ENCODE measurements around the gene TRPM7.
"Not testable (repeated sequence)": the region's sequence is repeated elsewhere in the genome, so short reads cannot be mapped to it uniquely, and the experiment has no call there.

Gene TRPM7

DNA sequence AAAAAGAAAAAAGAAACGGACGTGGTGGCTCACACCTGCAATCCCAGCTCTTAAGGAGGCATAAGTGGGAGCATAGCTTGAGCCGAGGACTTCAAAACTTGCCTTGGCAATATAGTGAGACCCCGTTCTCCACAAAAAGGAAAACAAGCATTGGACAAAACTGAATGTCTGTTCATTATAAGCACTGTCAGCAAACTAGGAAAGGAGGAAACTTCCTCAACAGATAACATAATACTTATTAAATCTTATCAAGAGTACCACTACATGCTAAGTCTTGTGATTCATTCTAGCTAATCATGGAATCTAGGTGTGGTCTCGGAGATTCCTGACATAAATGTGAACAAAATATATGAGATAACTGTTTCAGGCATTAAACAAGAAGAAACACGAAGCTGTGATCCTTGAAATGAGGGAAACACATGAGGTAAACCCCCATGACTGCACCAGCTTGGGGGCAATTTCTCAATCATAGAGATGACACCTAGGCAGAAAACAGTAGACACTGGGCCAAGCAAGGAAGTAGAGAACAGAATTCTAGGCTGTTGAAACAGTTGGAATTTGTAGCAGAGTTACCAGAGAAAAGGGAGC, 33.3 kb downstream of the TRPM7 start:
- DNase-seq = no peak

DNA sequence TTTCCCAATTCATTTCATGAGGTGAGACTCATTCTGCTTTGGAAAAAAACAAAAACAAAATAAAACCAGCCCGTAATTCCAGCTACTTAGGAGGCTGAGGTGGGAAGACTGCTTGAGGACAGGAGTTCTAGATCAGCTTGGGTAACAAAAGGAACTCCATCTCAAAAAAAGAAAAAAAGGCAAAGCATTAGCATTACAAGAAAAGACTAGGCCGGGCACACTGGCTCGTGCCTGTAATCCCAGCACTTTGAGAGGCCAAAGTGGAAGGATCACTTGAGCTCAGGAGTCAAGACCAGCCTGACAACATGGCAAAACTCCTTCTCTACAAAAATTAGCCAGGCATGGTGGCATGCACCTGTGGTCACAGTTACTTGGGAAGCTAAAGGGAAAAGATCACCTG, 33.9 kb downstream of the TRPM7 start:
- no peak for DNase-seq

DNA sequence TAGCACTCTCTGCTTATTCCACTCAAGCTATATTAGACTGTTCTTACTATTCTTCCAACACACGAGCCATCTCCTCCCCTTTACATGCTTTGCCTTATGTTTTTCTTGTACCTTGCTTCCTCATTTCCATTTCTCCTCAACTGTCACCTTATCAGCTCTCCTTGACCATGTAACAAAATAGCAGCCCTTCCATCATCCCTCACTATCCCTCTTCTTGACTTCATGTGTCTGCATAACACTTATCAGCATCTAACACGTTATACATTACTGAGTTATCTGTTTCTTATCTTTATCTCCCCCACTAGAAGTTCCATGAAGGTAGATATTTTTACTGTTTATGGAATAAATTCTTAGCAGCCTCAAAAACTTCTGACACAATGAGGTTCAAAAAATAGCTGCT, 45.3 kb downstream of the TRPM7 start:
- no peak for DNase-seq

DNA sequence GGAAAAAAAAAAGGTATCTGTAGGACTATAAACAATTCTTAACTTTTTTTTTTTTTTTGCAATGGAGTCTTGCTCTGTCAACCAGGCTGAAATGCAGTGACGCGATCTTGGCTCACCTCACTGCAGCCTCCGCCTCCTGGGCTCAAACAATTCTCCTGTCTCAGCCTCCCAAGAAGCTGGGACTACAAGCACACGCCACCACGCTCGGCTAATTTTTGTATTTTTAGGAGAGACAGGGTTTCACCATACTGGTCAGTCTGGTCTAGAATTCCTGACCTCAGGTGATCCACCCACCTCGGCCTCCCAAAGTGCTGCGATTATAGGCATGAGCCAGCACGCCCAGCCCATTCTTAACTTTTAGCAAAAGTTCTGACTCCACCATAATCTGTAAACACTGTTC, 50.5 kb downstream of the TRPM7 start:
- no peak for DNase-seq

DNA sequence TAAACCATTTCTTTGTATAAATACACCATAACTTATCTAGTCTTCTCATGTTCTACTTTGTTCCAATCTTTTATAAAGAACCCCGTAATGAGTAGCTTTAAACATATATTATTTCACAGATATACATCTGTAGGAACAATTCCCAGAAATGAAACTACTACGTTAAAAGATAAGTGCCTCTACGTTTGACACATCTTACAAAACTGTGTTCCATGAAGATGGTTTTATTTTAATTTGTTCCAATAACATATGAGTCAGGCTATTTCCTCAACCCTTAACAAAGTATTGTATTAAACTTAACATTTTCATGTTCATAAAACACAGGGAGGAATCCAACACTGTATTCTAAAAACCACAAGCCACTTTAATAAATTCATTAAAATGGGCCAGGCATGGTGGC, 52.9 kb downstream of the TRPM7 start:
- DNase-seq = no peak

DNA sequence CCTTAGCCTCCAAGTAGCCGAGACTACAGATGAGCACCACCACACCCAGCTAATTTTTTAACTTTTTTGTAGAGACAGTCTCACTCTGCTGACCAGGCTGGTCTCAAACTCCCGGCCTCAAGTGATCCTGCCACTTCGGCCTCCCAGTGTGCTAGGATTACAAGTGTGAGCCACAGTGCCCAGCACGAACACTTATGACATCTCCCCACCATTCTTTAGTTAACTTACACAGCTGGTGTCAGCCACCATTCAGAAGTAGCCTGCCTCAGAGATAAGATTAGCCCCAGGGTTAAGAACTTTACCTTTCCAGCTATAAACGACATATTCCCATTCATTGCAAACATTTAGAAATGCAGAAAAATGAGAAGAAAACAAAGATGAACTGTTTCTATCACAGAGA, 58.2 kb downstream of the TRPM7 start:
- no peak for DNase-seq

DNA sequence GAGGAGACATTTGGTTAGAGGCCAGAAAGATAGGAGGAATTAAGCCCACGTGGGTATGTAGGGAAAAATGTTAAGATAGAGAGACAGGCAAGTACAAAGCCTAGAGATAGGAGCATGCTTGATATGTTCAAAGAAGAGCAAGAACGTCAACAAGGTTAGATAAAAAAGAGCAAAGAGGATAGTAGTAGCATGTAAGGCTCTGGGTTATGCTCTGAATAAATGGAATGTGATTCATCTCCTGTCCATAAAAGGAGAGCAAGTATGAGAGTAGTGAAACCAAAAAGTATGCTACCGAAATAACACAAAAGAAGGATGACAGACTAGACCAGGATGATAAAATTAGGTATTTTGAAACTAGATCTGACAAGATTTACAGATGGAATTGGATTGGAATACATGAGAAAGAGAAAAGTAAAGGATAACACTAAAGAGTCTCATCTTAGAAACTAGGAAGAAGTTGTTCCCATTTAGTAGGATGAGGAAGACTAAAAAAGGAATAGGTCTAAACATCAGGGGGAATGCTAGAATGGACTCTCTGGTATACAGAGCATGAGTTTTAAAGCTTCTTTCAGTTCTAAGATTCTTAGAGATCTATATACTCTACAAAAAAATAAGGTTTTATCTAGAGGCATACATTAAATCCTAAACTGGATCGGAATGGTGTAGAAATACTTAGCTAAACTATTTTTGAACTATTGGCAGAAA, 59.1 kb downstream of the TRPM7 start:
- no peak for DNase-seq

DNA sequence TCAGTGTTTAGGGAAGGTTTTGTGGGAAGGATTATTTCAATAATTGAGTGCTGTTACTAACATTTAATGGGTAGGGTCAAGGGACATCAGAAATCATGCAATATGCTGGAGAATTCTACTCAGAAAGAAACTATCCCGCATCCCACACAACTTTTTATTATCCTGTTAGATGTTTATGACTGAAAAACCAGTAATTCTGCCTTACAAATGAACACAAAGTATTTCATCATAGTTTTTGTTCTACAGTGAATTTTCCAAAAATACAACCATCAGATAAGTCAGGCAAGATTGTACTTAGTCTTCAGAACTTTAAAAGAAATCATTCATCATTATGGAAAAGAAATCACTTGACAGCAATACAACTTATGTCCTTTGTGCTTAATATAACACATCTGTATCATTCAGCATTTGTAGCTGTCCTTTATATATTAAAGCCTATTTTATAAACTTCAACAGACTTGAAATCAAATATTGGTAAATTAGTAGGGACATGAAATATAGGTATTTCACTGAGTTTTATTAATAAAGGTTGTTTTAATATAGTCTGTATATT, 61.9 kb downstream of the TRPM7 start:
- DNase-seq = no peak

DNA sequence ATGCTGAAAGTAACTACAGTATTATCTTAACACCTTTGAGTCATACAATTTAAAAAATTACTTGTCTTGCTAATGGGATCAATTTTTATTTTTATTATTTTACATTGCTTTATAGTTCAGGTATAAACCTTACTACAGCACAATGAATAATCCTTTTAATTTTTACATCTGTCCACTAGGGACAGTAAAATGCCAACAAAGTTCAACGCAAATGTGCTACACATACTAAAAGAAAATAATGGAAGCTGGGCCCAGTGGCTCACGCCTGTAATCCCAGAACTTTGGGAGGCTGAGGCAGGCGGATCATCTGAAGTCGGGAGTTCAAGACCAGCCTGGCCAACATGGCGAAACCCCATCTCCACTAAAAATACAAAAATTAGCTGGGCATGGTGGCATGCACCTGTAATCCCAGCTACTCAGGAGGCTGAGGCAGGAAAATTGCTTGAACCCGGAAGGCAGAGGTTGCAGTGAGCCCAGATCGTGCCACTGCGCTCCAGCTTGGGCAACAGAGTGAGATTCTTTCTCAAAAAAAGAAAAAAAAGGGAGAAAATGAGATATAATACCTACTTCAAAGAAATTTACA, 64.1 kb downstream of the TRPM7 start:
- not testable (repeated sequence) for DNase-seq

DNA sequence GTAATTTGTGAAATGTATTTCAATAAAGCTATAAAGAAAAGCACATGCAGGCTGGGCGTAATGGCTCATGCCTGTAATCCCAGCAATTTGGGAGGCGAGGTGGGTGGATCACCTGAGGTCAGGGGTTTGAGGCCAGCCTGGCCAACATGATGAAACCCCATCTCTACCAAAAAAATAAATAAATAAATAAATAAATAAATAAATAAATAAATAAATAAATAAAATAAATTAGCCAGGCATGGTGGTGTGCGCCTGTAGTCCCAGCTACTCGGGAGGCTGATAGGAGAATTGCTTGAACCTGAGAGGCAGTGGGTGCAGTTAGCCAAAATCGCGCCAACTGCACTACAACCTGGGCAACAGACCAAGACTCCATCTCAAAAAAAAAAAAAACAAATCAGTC, 69.6 kb downstream of the TRPM7 start:
- DNase-seq = not testable (repeated sequence)

DNA sequence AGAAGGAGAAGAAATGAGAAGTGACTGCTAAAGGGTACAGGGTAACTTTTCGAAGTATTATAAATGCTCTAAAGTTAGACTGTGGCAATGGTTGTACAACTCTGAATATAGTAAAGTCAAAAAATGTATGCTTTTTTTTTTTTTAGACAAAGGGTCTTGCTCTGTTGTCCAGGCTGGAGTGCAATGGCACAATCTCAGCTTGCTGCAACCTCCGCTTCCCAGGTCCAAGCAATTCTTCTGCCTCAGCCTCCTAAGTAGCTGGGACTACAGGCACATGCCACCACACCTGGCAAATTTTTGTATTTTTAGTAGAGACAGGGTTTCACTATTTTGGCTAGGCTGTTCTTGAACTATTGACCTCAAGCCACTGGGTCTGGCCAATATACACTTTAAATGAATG, 70.0 kb downstream of the TRPM7 start:
- not testable (repeated sequence) for DNase-seq

DNA sequence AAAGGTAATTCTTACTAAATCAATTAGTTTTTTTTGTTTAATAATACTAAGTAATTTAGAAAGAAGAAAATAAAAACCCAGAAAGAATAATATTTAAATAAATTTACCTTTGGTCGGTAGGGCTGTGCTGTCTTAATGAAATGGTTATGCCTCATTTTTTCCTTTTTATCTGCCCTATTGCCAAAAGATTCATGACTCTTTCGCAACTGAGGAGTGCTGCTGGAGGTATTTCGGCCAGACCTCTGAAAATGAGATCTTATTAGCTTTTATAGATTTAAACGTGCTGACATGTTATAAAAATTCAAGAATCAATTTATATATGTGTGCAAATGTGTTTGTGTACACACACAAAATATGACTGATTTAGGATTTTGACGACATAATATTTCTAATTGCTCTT, 73.0 kb downstream of the TRPM7 start:
- no peak for DNase-seq

DNA sequence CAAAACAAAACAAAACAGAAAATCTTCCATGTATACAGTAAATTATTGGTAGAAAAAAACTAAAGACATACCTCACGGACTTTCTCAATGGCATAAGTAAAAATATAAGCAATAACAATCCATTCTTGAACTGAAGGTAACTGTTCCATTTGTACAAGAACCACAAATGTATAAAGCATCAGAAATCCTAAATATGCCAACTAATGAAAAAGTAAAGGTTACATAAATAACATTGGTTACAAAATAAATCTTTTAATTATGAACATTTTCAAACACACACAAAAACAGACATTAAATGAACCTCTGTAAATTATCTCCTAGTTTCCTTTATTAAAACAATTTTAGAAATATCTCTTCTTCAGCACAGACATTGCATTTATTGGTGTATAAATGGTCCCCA, 79.5 kb downstream of the TRPM7 start:
- DNase-seq = no peak

DNA sequence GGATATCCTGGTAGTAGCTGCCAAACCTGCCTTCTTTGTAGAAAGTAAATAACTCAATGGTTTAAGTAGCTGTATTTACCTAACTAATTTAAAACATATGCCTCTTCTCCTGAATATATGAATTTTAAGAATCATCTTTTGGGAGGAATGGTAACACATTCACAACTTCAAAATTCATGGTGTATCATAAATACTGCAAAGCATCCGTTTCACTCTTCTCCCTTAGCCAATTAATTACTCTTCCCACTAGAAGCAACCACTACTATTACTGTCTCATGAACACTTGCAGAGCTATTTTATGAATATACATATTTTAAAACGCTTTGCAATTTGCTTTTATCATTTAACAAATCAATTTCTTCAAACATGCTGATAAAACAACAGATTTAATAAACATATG, 81.1 kb downstream of the TRPM7 start:
- DNase-seq = no peak

DNA sequence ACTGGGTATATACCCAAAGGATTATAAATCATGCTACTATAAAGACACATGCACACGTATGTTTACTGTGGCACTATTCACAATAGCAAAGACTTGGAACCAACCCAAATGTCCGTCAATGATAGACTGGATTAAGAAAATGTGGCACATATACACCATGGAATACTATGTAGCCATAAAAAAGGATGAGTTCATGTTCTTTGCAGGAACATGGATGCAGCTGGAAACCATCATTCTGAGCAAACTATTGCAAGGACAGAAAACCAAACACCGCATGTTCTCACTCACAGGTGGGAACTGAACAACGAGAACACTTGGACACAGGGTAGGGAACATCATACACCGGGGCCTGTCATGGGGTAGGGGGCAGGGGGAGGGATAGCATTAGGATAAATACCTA, 84.6 kb downstream of the TRPM7 start:
- DNase-seq = not testable (repeated sequence)

DNA sequence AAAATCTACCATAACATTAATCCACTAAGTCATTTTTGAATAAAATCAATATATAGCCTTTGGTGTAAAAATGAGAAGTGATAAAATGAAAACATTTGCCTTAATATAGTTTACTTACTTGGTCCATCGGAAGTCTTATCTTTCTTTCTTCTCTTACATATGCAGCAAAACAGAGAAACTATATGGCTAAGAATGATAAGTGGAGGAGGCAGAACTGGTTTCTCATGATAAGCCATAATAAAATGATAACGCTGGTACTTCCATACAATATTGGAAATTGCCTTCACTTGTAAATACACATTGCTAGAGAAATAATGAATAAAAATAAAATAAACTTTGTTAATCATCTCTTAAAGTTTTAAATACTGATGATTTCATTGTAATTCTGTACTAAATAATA, 92.3 kb downstream of the TRPM7 start:
- DNase-seq = no peak

DNA sequence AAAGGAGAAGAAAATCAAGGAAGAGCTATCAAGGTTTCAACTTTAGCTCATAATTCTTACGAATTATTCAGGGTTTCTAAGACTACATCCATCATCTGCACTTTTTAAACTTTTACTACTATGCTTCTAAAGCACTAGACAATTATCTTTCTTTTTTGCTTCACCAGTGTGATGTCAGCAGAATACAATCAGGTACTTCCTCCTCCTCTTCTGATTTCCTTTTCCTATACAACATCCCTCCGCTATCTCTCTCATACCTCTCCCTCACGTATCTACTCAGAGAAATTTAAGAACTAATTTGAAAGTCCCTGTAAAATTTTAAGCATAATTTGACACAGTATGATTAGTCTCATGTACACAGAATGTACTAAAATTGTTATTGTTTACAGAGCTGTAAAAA, 92.8 kb downstream of the TRPM7 start:
- DNase-seq = no peak

DNA sequence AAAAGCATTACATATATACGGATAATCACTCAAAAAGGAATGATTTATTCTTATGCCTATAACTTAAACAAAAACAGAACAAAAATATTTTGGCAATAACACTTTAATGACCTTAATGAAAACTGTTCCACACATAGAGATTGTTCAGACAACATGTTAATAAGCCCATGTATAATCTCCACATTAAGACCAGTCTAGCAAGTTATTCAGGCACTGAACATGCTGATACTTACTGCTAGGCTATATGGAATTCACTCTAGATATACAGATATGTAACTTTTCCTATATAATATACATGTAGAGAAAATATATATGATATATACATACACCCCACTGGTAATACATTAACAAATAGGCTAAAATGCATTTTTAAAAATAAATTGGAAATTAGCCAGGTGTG, 96.3 kb downstream of the TRPM7 start:
- no peak for DNase-seq

DNA sequence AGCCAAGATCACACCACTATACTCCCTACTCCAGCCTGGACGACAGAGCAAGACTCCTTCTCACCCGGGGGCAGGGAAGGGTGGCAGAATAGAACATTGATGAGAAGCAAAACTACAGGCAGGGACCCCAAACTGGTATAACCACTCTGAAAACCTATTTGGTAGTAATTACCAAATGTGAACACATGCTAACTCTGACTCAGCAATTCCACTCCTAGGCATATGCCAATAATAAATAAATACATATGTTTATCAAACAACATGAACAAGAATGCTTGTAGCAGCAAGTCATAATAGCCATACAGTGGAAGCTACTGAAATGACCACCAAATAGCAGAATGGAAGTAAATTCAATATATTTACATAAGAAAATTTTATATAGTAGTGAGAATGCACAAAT, 109.1 kb downstream of the TRPM7 start:
- no peak for DNase-seq

DNA sequence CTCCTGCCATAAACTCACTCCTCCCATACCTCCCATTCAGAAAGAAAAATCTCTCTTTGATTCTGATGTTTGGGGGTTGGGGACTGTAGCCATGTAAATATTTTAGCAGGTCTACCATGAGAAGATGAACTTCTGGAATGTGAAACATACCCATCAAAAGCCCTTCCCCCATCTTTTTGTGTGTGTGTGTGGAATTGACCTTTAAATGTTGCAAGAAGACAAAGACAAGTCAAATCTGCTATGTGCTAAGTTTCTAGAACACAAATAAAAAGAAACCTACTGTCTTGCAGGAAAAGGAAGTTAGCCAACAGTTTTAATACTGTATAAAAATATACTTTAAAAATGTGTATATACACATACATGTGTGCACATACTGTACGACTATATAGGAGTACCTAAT, 110.4 kb downstream of the TRPM7 start:
- DNase-seq = no peak

DNA sequence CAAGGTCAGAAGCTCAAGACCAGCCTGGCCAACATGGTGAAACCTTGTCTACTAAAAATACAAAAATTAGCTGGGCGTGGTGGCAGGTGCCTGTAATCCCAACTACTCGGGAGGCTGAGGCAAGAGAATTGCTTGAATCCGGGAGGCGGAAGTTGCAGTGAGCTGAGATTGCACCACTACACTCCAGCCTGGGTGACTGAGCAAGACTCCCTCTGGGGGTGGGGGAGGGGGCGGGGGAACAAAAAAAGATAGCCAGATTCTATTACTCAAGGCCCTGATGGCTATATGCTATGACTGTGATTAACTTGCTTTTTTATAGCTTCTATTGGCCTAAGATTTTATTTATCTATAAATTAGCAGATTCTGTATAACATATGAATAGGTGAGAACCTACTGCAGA, 112.8 kb downstream of the TRPM7 start:
- not testable (repeated sequence) for DNase-seq

DNA sequence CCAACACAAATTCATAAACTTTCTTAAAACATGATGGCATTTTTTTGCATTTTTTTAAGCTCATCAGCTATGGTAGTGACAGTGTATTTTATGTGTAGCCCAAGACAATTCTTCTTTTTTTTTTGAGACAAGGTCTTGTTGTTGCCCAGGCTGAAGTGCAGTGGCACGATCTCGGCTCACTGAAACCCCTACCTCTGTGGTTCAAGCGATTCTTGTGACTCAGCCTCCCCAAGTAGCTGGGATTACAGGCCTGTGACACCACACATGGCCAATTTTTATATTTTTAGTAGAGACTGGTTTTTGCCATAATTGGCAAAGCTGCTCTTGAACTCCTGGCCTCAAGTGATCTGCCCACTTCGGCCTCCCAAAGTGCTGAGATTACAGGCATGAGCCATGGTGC, 122.8 kb downstream of the TRPM7 start:
- DNase-seq = peak in 1 of 2 experiments; percentile 33

DNA sequence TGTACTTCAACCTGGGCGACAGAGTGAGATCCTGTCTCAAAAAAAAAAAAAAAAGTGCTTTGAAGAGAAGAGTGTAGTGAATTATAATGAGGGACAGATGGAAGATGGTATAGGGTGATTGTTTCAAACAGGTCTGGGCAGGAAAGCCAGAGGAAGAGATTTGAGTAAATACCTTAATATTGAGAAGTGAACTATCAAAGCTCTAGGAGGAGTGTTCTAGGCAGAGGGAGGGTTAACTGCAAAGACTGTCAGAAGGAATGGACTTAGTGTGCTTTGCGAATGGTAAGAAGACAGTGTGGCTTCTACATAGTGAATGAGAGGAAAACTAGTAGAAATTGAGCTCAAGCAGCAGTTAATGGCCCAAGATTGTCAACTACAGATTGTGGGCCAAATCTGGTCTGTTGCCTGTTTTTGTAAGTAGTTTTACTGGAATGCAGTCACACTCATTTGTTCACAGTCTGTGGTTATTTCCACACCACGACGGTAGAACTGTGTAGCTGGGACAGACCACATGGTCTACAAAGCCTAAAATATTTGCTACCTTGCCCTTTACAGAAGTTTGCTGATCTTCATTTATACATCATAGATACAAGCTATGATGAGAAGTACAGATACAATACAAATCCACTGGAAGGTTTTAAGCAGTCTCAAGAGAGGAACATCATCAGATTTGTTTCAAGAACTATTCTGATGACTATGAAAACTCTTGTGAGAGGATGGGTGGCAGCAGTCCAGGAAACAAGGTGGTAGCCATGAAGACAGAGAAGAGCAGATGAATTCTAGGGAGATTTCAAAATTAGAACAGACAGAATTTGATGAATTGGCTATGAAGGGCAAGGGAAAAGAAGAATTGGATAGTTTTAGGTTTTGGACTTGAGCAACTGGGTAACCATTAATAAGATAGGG, 123.6 kb downstream of the TRPM7 start:
- no peak for DNase-seq

Data from activated T-cell treated with anti-CD3 and anti-CD28 coated beads, Interleukin-2, amount 50 U/mL, for 48 hours (primary cell).